ENCODE measurements around the gene PLIN3. TPM values are rescaled to one million over a fixed set of nuclear protein-coding genes. Genes with fewer than 3 reads are reported as not detected.
A peak's percentile ranks its signal among the peaks of the same experiment; 100 is the strongest.
"Not testable (repeated sequence)": the region's sequence is repeated elsewhere in the genome, so short reads cannot be mapped to it uniquely, and the experiment has no call there.

Gene PLIN3
- total and polyA plus RNA-seq, 4 donors: 18.0 to 105 (median 50.5) TPM

DNA sequence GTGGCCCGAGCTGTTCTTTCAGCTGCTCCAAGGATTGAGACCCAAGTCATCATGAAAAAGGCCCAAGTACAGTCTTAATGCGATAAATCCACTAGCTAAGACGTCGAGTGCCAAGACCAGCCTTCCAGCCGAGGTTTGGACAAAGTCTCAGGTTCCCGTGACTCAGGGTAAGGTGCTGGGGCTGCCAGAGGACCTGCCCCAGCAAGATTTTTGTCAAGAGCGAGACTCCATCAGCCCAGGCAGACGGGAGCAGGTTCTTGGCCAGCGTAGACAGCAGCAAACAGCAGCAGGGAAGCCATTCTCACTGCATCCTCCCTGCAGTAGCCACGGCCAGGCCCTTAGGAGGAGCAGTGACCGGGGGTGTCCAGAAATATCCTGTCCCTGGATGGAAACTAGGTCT, 72.5 kb downstream of the PLIN3 start:
- ATAC-seq (ENCODE audit: insufficient read depth, low FRiP score) (no peak), DNase-seq (no peak)
- no peaks in the 10 kb centered on the region for H3K27me3 ChIP-seq (ENCODE audit: control insufficient read depth in 3 of 3, insufficient read depth in 3 of 3, low read length in 2 of 3)
- peaks cover 0 to 23% (median 18%) of the 10 kb centered on the region in 4 donors for H3K36me3 ChIP-seq (ENCODE audit: control insufficient read depth in 4 of 4, insufficient read depth in 4 of 4, low read length in 4 of 4)
- no peak overlapping the region for H3K4me3 ChIP-seq
- H3K27ac ChIP-seq (ENCODE audit: low read depth in 1 of 2, low read length in 1 of 2): no peak overlapping the region
- no peaks in the 10 kb centered on the region for H3K9me3 ChIP-seq (ENCODE audit: control insufficient read depth in 4 of 4, insufficient read depth in 3 of 4, low read length in 3 of 4)
- TF ChIP-seq, protein P1, sequence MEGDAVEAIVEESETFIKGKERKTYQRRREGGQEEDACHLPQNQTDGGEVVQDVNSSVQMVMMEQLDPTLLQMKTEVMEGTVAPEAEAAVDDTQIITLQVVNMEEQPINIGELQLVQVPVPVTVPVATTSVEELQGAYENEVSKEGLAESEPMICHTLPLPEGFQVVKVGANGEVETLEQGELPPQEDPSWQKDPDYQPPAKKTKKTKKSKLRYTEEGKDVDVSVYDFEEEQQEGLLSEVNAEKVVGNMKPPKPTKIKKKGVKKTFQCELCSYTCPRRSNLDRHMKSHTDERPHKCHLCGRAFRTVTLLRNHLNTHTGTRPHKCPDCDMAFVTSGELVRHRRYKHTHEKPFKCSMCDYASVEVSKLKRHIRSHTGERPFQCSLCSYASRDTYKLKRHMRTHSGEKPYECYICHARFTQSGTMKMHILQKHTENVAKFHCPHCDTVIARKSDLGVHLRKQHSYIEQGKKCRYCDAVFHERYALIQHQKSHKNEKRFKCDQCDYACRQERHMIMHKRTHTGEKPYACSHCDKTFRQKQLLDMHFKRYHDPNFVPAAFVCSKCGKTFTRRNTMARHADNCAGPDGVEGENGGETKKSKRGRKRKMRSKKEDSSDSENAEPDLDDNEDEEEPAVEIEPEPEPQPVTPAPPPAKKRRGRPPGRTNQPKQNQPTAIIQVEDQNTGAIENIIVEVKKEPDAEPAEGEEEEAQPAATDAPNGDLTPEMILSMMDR (IDR thresholded peaks at IDR 0.05; ENCODE audit: control extremely low read depth, extremely low read depth): no peak
- 86 to 93% methylated on average over 11 of the region's 11 CpGs for WGBS, 2 donors
- H3K4me1 ChIP-seq (ENCODE audit: control insufficient read depth in 5 of 5, insufficient read depth in 5 of 5, low read length in 5 of 5): peaks cover 0 to 22% (median 11%) of the 10 kb centered on the region in 5 donors
- H3K9ac ChIP-seq (ENCODE audit: insufficient read depth in 1 of 2, low read length in 2 of 2): no peak overlapping the region

DNA sequence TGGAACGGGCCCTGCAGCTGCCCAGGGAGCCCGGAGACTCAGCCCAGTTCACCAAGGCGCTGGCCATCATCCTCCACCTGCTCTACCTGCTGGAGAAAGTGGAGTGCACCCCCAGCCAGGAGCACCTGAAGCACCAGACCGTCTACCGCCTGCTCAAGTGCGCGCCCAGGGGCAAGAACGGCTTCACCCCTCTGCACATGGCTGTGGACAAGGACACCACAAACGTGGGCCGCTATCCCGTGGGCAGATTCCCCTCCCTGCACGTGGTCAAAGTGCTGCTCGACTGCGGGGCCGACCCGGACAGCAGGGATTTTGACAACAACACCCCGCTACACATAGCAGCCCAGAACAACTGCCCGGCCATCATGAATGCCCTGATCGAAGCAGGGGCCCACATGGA, 74.2 kb downstream of the PLIN3 start:
- not testable (repeated sequence) for DNase-seq; H3K27me3 ChIP-seq (ENCODE audit: control insufficient read depth in 3 of 3, insufficient read depth in 3 of 3, low read length in 2 of 3); H3K4me3 ChIP-seq; H3K9ac ChIP-seq (ENCODE audit: insufficient read depth in 1 of 2, low read length in 2 of 2); ATAC-seq (ENCODE audit: insufficient read depth, low FRiP score); H3K27ac ChIP-seq (ENCODE audit: low read depth in 1 of 2, low read length in 1 of 2); H3K9me3 ChIP-seq (ENCODE audit: control insufficient read depth in 4 of 4, insufficient read depth in 3 of 4, low read length in 3 of 4)
- peaks cover 0 to 23% (median 18%) of the 10 kb centered on the region in 4 donors for H3K36me3 ChIP-seq (ENCODE audit: control insufficient read depth in 4 of 4, insufficient read depth in 4 of 4, low read length in 4 of 4)
- 88 to 97% methylated on average over 18 to 19 of the region's 19 CpGs for WGBS, 2 donors
- H3K4me1 ChIP-seq (ENCODE audit: control insufficient read depth in 5 of 5, insufficient read depth in 5 of 5, low read length in 5 of 5): peaks cover 0 to 22% (median 11%) of the 10 kb centered on the region in 5 donors

DNA sequence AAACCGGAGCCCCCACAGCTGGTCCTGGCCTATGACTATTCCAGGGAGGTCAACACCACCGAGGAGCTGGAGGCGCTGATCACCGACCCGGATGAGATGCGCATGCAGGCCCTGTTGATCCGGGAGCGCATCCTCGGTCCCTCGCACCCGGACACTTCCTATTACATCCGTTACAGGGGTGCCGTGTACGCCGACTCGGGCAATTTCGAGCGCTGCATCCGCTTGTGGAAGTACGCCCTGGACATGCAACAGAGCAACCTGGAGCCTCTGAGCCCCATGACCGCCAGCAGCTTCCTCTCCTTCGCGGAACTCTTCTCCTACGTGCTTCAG, 74.6 kb downstream of the PLIN3 start:
- not testable (repeated sequence) for H3K4me3 ChIP-seq; H3K9me3 ChIP-seq (ENCODE audit: control insufficient read depth in 4 of 4, insufficient read depth in 3 of 4, low read length in 3 of 4); H3K9ac ChIP-seq (ENCODE audit: insufficient read depth in 1 of 2, low read length in 2 of 2); H3K27me3 ChIP-seq (ENCODE audit: control insufficient read depth in 3 of 3, insufficient read depth in 3 of 3, low read length in 2 of 3); ATAC-seq (ENCODE audit: insufficient read depth, low FRiP score); DNase-seq
- Histone ChIP-seq H3K27ac (ENCODE audit: low read depth in 1 of 2, low read length in 1 of 2) (peak overlapping the region in 1 of 2 donors; percentile 95), H3K4me1 (ENCODE audit: control insufficient read depth in 5 of 5, insufficient read depth in 5 of 5, low read length in 5 of 5) (peaks cover 0 to 22% (median 11%) of the 10 kb centered on the region in 5 donors), H3K36me3 (ENCODE audit: control insufficient read depth in 4 of 4, insufficient read depth in 4 of 4, low read length in 4 of 4) (peaks cover 0 to 23% (median 18%) of the 10 kb centered on the region in 4 donors)
- WGBS, 2 donors: 90% methylated on average over 23 to 24 of the region's 24 CpGs

DNA sequence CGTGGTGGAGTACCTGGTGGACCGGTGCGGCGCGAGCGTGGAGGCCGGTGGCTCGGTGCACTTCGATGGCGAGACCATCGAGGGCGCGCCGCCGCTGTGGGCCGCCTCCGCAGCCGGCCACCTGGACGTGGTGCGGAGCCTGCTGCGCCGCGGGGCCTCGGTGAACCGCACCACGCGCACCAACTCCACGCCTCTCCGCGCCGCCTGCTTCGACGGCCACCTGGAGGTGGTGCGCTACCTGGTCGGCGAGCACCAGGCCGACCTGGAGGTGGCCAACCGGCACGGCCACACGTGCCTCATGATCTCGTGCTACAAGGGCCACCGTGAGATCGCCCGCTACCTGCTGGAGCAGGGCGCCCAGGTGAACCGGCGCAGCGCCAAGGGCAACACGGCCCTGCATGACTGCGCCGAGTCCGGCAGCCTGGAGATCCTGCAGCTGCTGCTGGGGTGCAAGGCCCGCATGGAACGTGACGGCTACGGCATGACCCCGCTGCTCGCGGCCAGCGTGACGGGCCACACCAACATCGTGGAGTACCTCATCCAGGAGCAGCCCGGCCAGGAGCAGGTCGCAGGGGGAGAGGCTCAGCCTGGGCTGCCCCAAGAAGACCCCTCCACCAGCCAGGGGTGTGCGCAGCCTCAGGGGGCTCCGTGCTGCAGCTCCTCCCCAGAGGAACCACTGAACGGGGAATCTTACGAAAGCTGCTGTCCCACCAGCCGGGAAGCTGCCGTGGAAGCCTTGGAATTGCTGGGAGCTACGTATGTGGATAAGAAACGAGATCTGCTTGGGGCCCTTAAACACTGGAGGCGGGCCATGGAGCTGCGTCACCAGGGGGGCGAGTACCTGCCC, 75.2 kb downstream of the PLIN3 start:
- H3K9ac ChIP-seq (ENCODE audit: insufficient read depth in 1 of 2, low read length in 2 of 2): peak overlapping the region in 1 of 2 donors; percentile 52
- H3K4me1 ChIP-seq (ENCODE audit: control insufficient read depth in 5 of 5, insufficient read depth in 5 of 5, low read length in 5 of 5): peaks cover 0 to 22% (median 11%) of the 10 kb centered on the region in 5 donors
- not testable (repeated sequence) for H3K9me3 ChIP-seq (ENCODE audit: control insufficient read depth in 4 of 4, insufficient read depth in 3 of 4, low read length in 3 of 4); ATAC-seq (ENCODE audit: insufficient read depth, low FRiP score); DNase-seq; H3K27me3 ChIP-seq (ENCODE audit: control insufficient read depth in 3 of 3, insufficient read depth in 3 of 3, low read length in 2 of 3)
- H3K4me3 ChIP-seq: peak overlapping the region; percentile 66
- 10 to 15% methylated on average over 48 to 75 of the region's 75 CpGs for WGBS, 2 donors
- peaks cover 0 to 23% (median 18%) of the 10 kb centered on the region in 4 donors for H3K36me3 ChIP-seq (ENCODE audit: control insufficient read depth in 4 of 4, insufficient read depth in 4 of 4, low read length in 4 of 4)
- peak overlapping the region; percentile 94 to 95 for H3K27ac ChIP-seq (ENCODE audit: low read depth in 1 of 2, low read length in 1 of 2)

All from lung (tissue), 12 donors.